ENCODE results near the gene WIF1.

DNA sequence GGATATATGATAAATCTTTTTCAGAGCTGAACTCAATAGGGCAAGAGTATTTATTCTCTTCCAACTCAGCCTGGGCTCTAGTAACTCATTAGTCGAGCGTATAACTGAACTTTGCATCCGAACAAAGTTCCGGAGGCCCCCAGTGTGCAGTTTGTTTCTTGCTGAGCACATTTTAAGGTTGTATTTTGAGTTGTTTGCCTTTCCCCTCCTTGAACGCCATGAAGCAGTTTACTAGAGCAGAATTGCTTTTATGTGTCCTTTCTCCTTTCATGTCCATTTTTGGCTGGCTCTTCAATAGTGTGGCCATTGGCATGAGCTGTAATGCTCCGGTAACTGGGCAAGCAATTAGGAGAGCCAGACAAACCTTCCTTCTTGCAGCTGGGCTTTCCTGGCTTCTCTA is 105.3 kb downstream of the WIF1 start:
- TF ChIP-seq, protein P1, sequence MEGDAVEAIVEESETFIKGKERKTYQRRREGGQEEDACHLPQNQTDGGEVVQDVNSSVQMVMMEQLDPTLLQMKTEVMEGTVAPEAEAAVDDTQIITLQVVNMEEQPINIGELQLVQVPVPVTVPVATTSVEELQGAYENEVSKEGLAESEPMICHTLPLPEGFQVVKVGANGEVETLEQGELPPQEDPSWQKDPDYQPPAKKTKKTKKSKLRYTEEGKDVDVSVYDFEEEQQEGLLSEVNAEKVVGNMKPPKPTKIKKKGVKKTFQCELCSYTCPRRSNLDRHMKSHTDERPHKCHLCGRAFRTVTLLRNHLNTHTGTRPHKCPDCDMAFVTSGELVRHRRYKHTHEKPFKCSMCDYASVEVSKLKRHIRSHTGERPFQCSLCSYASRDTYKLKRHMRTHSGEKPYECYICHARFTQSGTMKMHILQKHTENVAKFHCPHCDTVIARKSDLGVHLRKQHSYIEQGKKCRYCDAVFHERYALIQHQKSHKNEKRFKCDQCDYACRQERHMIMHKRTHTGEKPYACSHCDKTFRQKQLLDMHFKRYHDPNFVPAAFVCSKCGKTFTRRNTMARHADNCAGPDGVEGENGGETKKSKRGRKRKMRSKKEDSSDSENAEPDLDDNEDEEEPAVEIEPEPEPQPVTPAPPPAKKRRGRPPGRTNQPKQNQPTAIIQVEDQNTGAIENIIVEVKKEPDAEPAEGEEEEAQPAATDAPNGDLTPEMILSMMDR (IDR thresholded peaks at IDR 0.05), result no peak
- no peak for TF ChIP-seq POLR2A (IDR thresholded peaks at IDR 0.05)
- TF ChIP-seq POLR2AphosphoS5 (IDR thresholded peaks at IDR 0.05), result no peak
- TF ChIP-seq EP300 (IDR thresholded peaks at IDR 0.05; ENCODE audit: low read depth), result no peak
